IMR-90 (cell line): ENCODE measurements around the gene BGN. TPM values are rescaled to one million over a fixed set of nuclear protein-coding genes. Genes with fewer than 3 reads are reported as not detected.

ENCODE experiments used
- ATAC-seq: fragments of 200-7000 bp; cut with Tn5 transposase; 2 replicates; pipeline ENCODE4 v1.9.1; 2020; ENCODE audit warnings: low read depth, mild to moderate bottlenecking, moderate library complexity
- BruUV-seq: library from RNA; stranded (reverse); fragments of 400-500 nt; replicated peaks from 2 replicates; lab custom pipeline; 2021; lab: Mats Ljungman, UMichigan
- CTCF ChIA-PET: fragments of 300-600 bp; formaldehyde crosslinking; extraction: SDS; loops from one replicate; lab custom pipeline; 2021; ENCODE audit warnings: antibody characterized with exemption; lab: Yijun Ruan, JAX
- POLR2A ChIA-PET: fragments of 300-600 bp; sonication (Branson Sonifier 250); formaldehyde crosslinking; loops from one replicate; lab custom pipeline; 2022; ENCODE audit warnings: antibody characterized with exemption; ENCODE audit not compliant: unreplicated experiment; lab: Charles Lee
- DNase-seq: peaks from one replicate; pipeline ENCODE4 v3.0.0; 2013
- H2AFZ ChIP-seq: replicated peaks from 2 replicates; pipeline ENCODE3; 2013; ENCODE audit warnings: low read length, mild to moderate bottlenecking; ENCODE audit not compliant: poor library complexity
- H2AK5ac ChIP-seq: 2 replicates; pipeline ENCODE4 v1.6.1; 2013; ENCODE audit warnings: low read depth, low read length, inconsistent platforms
- H2AK9ac ChIP-seq: replicated peaks from 2 replicates; pipeline ENCODE3; 2013; ENCODE audit warnings: mild to moderate bottlenecking, low read depth, low read length, moderate library complexity; ENCODE audit not compliant: poor library complexity
- H2BK120ac ChIP-seq: 2 replicates; pipeline ENCODE4 v1.6.1; 2013; ENCODE audit warnings: low read depth, low read length, inconsistent platforms
- H2BK15ac ChIP-seq: 3 replicates; pipeline ENCODE4 v1.6.1; 2013; ENCODE audit warnings: low read depth, low read length, inconsistent platforms
- H2BK20ac ChIP-seq: 2 replicates; pipeline ENCODE4 v1.6.1; 2013; ENCODE audit warnings: low read depth, mild to moderate bottlenecking, inconsistent platforms, low read length, moderate library complexity
- H2BK5ac ChIP-seq: 2 replicates; pipeline ENCODE4 v1.6.1; 2013; ENCODE audit warnings: mild to moderate bottlenecking, low read depth, low read length, inconsistent platforms; ENCODE audit not compliant: poor library complexity, severe bottlenecking
- H3K14ac ChIP-seq: replicated peaks from 2 replicates; pipeline ENCODE4 v1.6.1; 2013; ENCODE audit warnings: low read depth, low read length, inconsistent platforms
- H3K18ac ChIP-seq: 2 replicates; pipeline ENCODE4 v1.6.1; 2013; ENCODE audit warnings: low read depth, low read length, control low read depth
- H3K23ac ChIP-seq: 2 replicates; pipeline ENCODE4 v1.6.1; 2013; ENCODE audit warnings: low read depth, low read length, inconsistent platforms
- H3K27ac ChIP-seq: 2 replicates; pipeline ENCODE4 v1.5.1; 2013; ENCODE audit warnings: mild to moderate bottlenecking, control low read depth, low read length; ENCODE audit not compliant: insufficient read depth
- H3K27me3 ChIP-seq: 2 replicates; pipeline ENCODE4 v1.6.1; 2013; ENCODE audit warnings: low read length; ENCODE audit not compliant: control insufficient read depth, insufficient read depth
- H3K36me3 ChIP-seq: 2 replicates; pipeline ENCODE4 v1.6.1; 2013; ENCODE audit warnings: low read length, mixed read lengths; ENCODE audit not compliant: control insufficient read depth, insufficient read depth
- H3K4ac ChIP-seq: 2 replicates; pipeline ENCODE4 v1.6.1; 2013; ENCODE audit warnings: low read depth, low read length, inconsistent platforms
- H3K4me1 ChIP-seq: 2 replicates; pipeline ENCODE4 v1.6.1; 2013; ENCODE audit warnings: low read length, mixed read lengths; ENCODE audit not compliant: control insufficient read depth, insufficient read depth
- H3K4me2 ChIP-seq: 2 replicates; pipeline ENCODE4 v1.6.1; 2013; ENCODE audit warnings: low read depth, mild to moderate bottlenecking, control low read depth, low read length, moderate library complexity
- H3K4me3 ChIP-seq: 2 replicates; pipeline ENCODE4 v1.5.1; 2013; ENCODE audit warnings: low read depth, mild to moderate bottlenecking, control low read depth, low read length, moderate library complexity; ENCODE audit not compliant: insufficient read depth
- H3K56ac ChIP-seq: 2 replicates; pipeline ENCODE4 v1.6.1; 2013; ENCODE audit warnings: low read length, inconsistent platforms; ENCODE audit not compliant: insufficient read depth; ENCODE audit errors: extremely low read depth
- H3K79me1 ChIP-seq, 2 experiments: 2 replicates each; pipeline ENCODE4 v1.6.1; 2013; ENCODE audit warnings: low read length in 2 of 2, inconsistent platforms in 1 of 2, low read depth in 1 of 2
- H3K9ac ChIP-seq: 2 replicates; pipeline ENCODE4 v1.6.1; 2013; ENCODE audit warnings: low read depth, low read length, control low read depth
- H3K9me1 ChIP-seq: 2 replicates; pipeline ENCODE4 v1.6.1; 2013; ENCODE audit warnings: low read length, inconsistent platforms; ENCODE audit not compliant: insufficient read depth
- H3K9me3 ChIP-seq: 2 replicates; pipeline ENCODE4 v1.6.1; 2013; ENCODE audit warnings: low read length; ENCODE audit not compliant: control insufficient read depth, insufficient read depth
- H4K20me1 ChIP-seq: 2 replicates; pipeline ENCODE4 v1.6.1; 2013; ENCODE audit warnings: low read length, inconsistent platforms; ENCODE audit not compliant: insufficient read depth
- H4K5ac ChIP-seq: 2 replicates; pipeline ENCODE4 v1.6.1; 2013; ENCODE audit warnings: mild to moderate bottlenecking, low read depth, low read length, control low read depth
- H4K8ac ChIP-seq, 2 experiments: 2 replicates each; pipeline ENCODE4 v1.6.1; 2013; ENCODE audit warnings: low read depth in 2 of 2, low read length in 2 of 2, control low read depth in 1 of 2, inconsistent platforms in 1 of 2
- H4K91ac ChIP-seq: 2 replicates; pipeline ENCODE4 v1.6.1; 2013; ENCODE audit warnings: low read depth, low read length, inconsistent platforms; ENCODE audit not compliant: insufficient read depth
- BHLHE40 ChIP-seq: fragments of 150-350 bp; IDR thresholded peaks from 2 replicates; pipeline ENCODE4 v1.6.1; 2016; ENCODE audit warnings: mild to moderate bottlenecking, low read depth, low read length
- CEBPB ChIP-seq: IDR thresholded peaks from 2 replicates; pipeline ENCODE4 v1.6.1; 2012; ENCODE audit warnings: low read depth, low read length, improper control_type of control experiment
- CHD1 ChIP-seq: IDR thresholded peaks from 2 replicates; pipeline ENCODE4 v1.6.1; 2012; ENCODE audit warnings: low read depth, low read length, improper control_type of control experiment
- CTCF ChIP-seq: conservative IDR thresholded peaks from 2 replicates; pipeline ENCODE4 v1.5.1; 2012; ENCODE audit warnings: mild to moderate bottlenecking, low read depth, low read length, improper control_type of control experiment
- ELK1 ChIP-seq: fragments of 150-350 bp; IDR thresholded peaks from 2 replicates; pipeline ENCODE4 v1.6.1; 2016; ENCODE audit warnings: low read depth, mild to moderate bottlenecking, low read length, moderate library complexity, borderline replicate concordance
- FOS ChIP-seq: fragments of 150-350 bp; IDR thresholded peaks from 2 replicates; pipeline ENCODE4 v1.6.1; 2016; ENCODE audit warnings: low read depth, low read length
- MAFK ChIP-seq: IDR thresholded peaks from 2 replicates; pipeline ENCODE4 v1.6.1; 2012; ENCODE audit warnings: low read depth, low read length, improper control_type of control experiment
- MAZ ChIP-seq: IDR thresholded peaks from 2 replicates; pipeline ENCODE4 v1.6.1; 2012; ENCODE audit warnings: low read depth, mild to moderate bottlenecking, low read length, improper control_type of control experiment, moderate library complexity, borderline replicate concordance
- MXI1 ChIP-seq: IDR thresholded peaks from 2 replicates; pipeline ENCODE4 v1.6.1; 2012; ENCODE audit warnings: low read depth, mild to moderate bottlenecking, low read length, moderate library complexity, borderline replicate concordance
- NFE2L2 ChIP-seq: fragments of 150-350 bp; IDR thresholded peaks from 2 replicates; pipeline ENCODE4 v1.6.1; 2016; ENCODE audit warnings: low read depth, mild to moderate bottlenecking, low read length
- POLR2A ChIP-seq: IDR thresholded peaks from 2 replicates; pipeline ENCODE4 v1.6.1; 2012; ENCODE audit warnings: mild to moderate bottlenecking, low read depth, low read length
- RAD21 ChIP-seq: IDR thresholded peaks from 2 replicates; pipeline ENCODE4 v1.6.1; 2012; ENCODE audit warnings: low read length, improper control_type of control experiment
- RCOR1 ChIP-seq: IDR thresholded peaks from 2 replicates; pipeline ENCODE4 v1.6.1; 2012; ENCODE audit warnings: mild to moderate bottlenecking, low read length, improper control_type of control experiment; ENCODE audit not compliant: insufficient replicate concordance
- RFX5 ChIP-seq: IDR thresholded peaks from 2 replicates; pipeline ENCODE4 v1.8.0; 2012; ENCODE audit warnings: low read depth, mild to moderate bottlenecking, low read length, moderate library complexity
- SMC3 ChIP-seq: fragments of 150-350 bp; IDR thresholded peaks from 2 replicates; pipeline ENCODE4 v1.6.1; 2016; ENCODE audit warnings: low read depth, mild to moderate bottlenecking, antibody characterized with exemption, low read length, moderate library complexity
- USF2 ChIP-seq: fragments of 150-350 bp; IDR thresholded peaks from 2 replicates; pipeline ENCODE4 v1.6.1; 2017; ENCODE audit warnings: mild to moderate bottlenecking, antibody characterized with exemption, low read length, low read depth
- WGBS, 2 experiments: methylation state at CpG; one replicate each; pipeline versions ENCODE4 v1.1.5 to v1.1.7; 2013; ENCODE audit warnings: missing lambda C conversion rate in 2 of 2; ENCODE audit not compliant: insufficient read length in 1 of 2; ENCODE audit errors: extremely low coverage in 2 of 2; 5-methylcytosine and 5-hydroxymethylcytosine counted together
- dilution Hi-C: fragments of 300-500 bp; cut with HindIII; formaldehyde crosslinking; loops from one replicate; pipeline ENCODE4 v1.14.3; 2018; ENCODE audit warnings: low sequenced_read_pairs; ENCODE audit not compliant: unreplicated experiment
- in situ Hi-C: fragments of 300-500 bp; cut with MboI; formaldehyde crosslinking; loops from 3 replicates; pipeline ENCODE4 v1.14.3; 2019; ENCODE audit warnings: low sequenced_read_pairs, inconsistent platforms, mixed read lengths
- intact Hi-C: fragments of 100-400 bp; cut with micrococcal nuclease; formaldehyde crosslinking; loops from 2 replicates; pipeline ENCODE4 v1.10.0; 2022
- polyA plus RNA-seq, 3 experiments: library from polyadenylated mRNA; depleted of rRNA; stranded (reverse); fragments of >200 nt; gene quantifications; 2 replicates each; pipeline ENCODE4 v1.2.3, GENCODE V29; 2012; ENCODE audit warnings: low replicate concordance in 1 of 3
- total RNA-seq: library from RNA; depleted of rRNA; stranded (reverse); fragments of >200 nt; gene quantifications from 2 replicates; pipeline ENCODE4 v1.2.3, GENCODE V29; 2012

The BGN gene
- total and polyA plus RNA-seq, 2 of the 4 experiments (the other 2 are of a cell fraction): 11.3 to 298 TPM

DNA sequence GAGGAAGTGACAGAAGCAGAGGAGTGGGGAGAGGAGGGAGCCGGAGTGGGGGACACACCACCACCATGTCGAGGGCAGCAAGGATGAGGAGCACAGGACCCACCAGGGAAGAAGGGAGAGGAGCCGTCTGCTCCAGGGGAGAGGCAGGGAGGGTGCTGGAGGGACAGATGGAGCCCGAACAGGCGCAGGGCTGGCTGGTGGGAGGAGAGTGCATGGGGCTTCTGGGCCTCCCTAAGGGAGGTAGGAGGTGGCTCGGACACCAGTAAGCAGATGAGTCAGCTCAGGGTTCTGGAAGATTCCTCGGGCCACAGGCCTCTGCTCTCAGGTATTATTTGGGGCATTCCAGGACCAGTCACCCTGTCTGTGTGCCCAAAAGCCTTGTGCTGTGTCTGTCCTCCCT, 52.4 kb downstream of the BGN start:
- 0 out of 2 replicates have a peak, but pooled peaks have one; percentile 44 for ATAC-seq
- H2BK5ac ChIP-seq: no peak overlapping the region
- intact Hi-C loops: no loop called here
- no peak overlapping the region for H2BK120ac ChIP-seq
- H4K5ac ChIP-seq: no peak overlapping the region
- no peak overlapping the region for H3K14ac ChIP-seq
- H3K4ac ChIP-seq: no peak overlapping the region
- H3K56ac ChIP-seq: no peak overlapping the region
- H3K9ac ChIP-seq: no peak overlapping the region
- H4K20me1 ChIP-seq: no peaks in the 10 kb centered on the region
- dilution Hi-C loops: no loop called here
- peak overlapping the region; percentile 68 for H2AFZ ChIP-seq
- in situ Hi-C loops: no loop called here
- no peak overlapping the region for H3K4me3 ChIP-seq
- 80% methylated on average over 1 of the region's 7 CpGs; no CpG with 5 or more reads in 1 of the 2 experiments for WGBS, 2 experiments
- POLR2A ChIA-PET: no interaction called here
- H3K4me1 ChIP-seq: no peaks in the 10 kb centered on the region
- H4K8ac ChIP-seq: no peak overlapping the region
- H3K4me2 ChIP-seq: no peak overlapping the region
- DNase-seq: no peak
- H3K79me1 ChIP-seq: no peaks in the 10 kb centered on the region
- CTCF ChIA-PET: no interaction called here
- no TSS peak for BruUV-seq
- H3K9me1 ChIP-seq: no peaks in the 10 kb centered on the region
- no peak overlapping the region for H3K23ac ChIP-seq
- no peak overlapping the region for H2AK9ac ChIP-seq
- no peak overlapping the region for H3K18ac ChIP-seq
- no peak overlapping the region for H4K91ac ChIP-seq
- no peak overlapping the region for H2BK20ac ChIP-seq
- H3K27me3 ChIP-seq: peaks cover 5% of the 10 kb centered on the region; the same call in 1 of the 2 replicates
- no peak overlapping the region for H3K27ac ChIP-seq
- TF ChIP-seq USF2 (no peak), MAZ (no peak), MXI1 (no peak), SMC3 (no peak), POLR2A (no peak), NFE2L2 (no peak), MAFK (no peak), RFX5 (no peak), CHD1 (no peak), BHLHE40 (no peak), CEBPB (no peak), FOS (no peak), CTCF (no peak), RCOR1 (no peak), RAD21 (no peak), ELK1 (no peak)
- no peaks in the 10 kb centered on the region for H3K36me3 ChIP-seq
- no peak overlapping the region for H2BK15ac ChIP-seq
- no peaks in the 10 kb centered on the region; the same call in 1 of the 2 replicates for H3K9me3 ChIP-seq
- H2AK5ac ChIP-seq: no peak overlapping the region
